Caco-2 (cell line): ENCODE measurements around the gene SLC44A5. TPM values are rescaled to one million over a fixed set of nuclear protein-coding genes. Genes with fewer than 3 reads are reported as not detected.

Experiments
- BruUV-seq: library from RNA; stranded (reverse); fragments of 400-500 nt; replicated peaks from 2 replicates; lab custom pipeline; 2021; lab: Mats Ljungman, UMichigan
- CTCF ChIA-PET: fragments of 300-600 bp; sonication (Branson Sonifier 250); formaldehyde crosslinking; loops from one replicate; lab custom pipeline; 2022; ENCODE audit warnings: antibody characterized with exemption; lab: Charles Lee
- POLR2A ChIA-PET: fragments of 300-600 bp; sonication (Branson Sonifier 250); formaldehyde crosslinking; loops from one replicate; lab custom pipeline; 2022; ENCODE audit warnings: antibody characterized with exemption; lab: Charles Lee
- DNase-seq, 2 experiments: peaks; one replicate each; pipeline versions ENCODE4 v3.0.0 to v3.0.0-alpha.2; 2020 to 2022
- H3K27me3 ChIP-seq: replicated peaks from 2 replicates; pipeline ENCODE4 v1.6.0; 2011; ENCODE audit warnings: low read length; ENCODE audit not compliant: control insufficient read depth, insufficient read depth
- H3K36me3 ChIP-seq: 2 replicates; pipeline ENCODE4 v1.5.1; 2011; ENCODE audit warnings: low read length; ENCODE audit not compliant: control insufficient read depth, insufficient read depth
- H3K4me1 ChIP-seq: fragments of 250-450 bp; sonication (Bioruptor Pico); 2 replicates; pipeline ENCODE4 v1.5.1; 2020; ENCODE audit warnings: mild to moderate bottlenecking
- H3K4me3 ChIP-seq: 2 replicates; pipeline ENCODE4 v1.5.1; 2011; ENCODE audit warnings: low read depth, mild to moderate bottlenecking, control low read depth, low read length
- H3K9me3 ChIP-seq: fragments of 250-450 bp; sonication (Bioruptor Pico); 2 replicates; pipeline ENCODE4 v1.5.1; 2020; ENCODE audit warnings: mild to moderate bottlenecking, moderate library complexity
- H3K27ac Mint-ChIP-seq: one replicate; pipeline ENCODE4 v1.8.0; 2022; ENCODE audit warnings: mixed read lengths; ENCODE audit not compliant: unreplicated experiment
- H3K27me3 Mint-ChIP-seq: one replicate; pipeline ENCODE4 v1.8.0; 2022; ENCODE audit warnings: mixed read lengths; ENCODE audit not compliant: insufficient read depth, unreplicated experiment
- H3K36me3 Mint-ChIP-seq: one replicate; pipeline ENCODE4 v1.8.0; 2022; ENCODE audit warnings: mild to moderate bottlenecking, mixed read lengths; ENCODE audit not compliant: insufficient read depth, unreplicated experiment
- H3K4me1 Mint-ChIP-seq: one replicate; pipeline ENCODE4 v1.8.0; 2022; ENCODE audit warnings: low read depth, mixed read lengths; ENCODE audit not compliant: unreplicated experiment
- H3K4me3 Mint-ChIP-seq: one replicate; pipeline ENCODE4 v1.8.0; 2022; ENCODE audit warnings: mild to moderate bottlenecking, moderate library complexity, mixed read lengths; ENCODE audit not compliant: unreplicated experiment
- H3K9me3 Mint-ChIP-seq: one replicate; pipeline ENCODE4 v1.8.0; 2022; ENCODE audit warnings: mixed read lengths; ENCODE audit not compliant: unreplicated experiment
- CTCF ChIP-seq, 2 experiments: fragments of 200-600 bp in 1 of 2; IDR thresholded peaks; 1 replicate in 1 of 2; 2 replicates in 1 of 2; pipeline versions ENCODE4 v1.5.1 to v1.8.0; 2011 to 2022; ENCODE audit warnings: antibody characterized with exemption in 1 of 2, control low read depth in 1 of 2, inconsistent platforms in 1 of 2, low read depth in 1 of 2, low read length in 1 of 2, mild to moderate bottlenecking in 1 of 2, moderate library complexity in 1 of 2; ENCODE audit not compliant: insufficient read depth in 1 of 2, severe bottlenecking in 1 of 2, unreplicated experiment in 1 of 2
- intact Hi-C: fragments of 100-400 bp; cut with micrococcal nuclease; formaldehyde crosslinking; loops from one replicate; pipeline ENCODE4 v1.10.0; 2022; ENCODE audit not compliant: unreplicated experiment
- total RNA-seq: library from RNA; stranded (reverse); gene quantifications from 2 replicates; pipeline ENCODE4 v1.2.3, GENCODE V29; 2022

The SLC44A5 gene
- total RNA-seq, 1 experiment from 2014 or later, result 13.6 TPM

DNA sequence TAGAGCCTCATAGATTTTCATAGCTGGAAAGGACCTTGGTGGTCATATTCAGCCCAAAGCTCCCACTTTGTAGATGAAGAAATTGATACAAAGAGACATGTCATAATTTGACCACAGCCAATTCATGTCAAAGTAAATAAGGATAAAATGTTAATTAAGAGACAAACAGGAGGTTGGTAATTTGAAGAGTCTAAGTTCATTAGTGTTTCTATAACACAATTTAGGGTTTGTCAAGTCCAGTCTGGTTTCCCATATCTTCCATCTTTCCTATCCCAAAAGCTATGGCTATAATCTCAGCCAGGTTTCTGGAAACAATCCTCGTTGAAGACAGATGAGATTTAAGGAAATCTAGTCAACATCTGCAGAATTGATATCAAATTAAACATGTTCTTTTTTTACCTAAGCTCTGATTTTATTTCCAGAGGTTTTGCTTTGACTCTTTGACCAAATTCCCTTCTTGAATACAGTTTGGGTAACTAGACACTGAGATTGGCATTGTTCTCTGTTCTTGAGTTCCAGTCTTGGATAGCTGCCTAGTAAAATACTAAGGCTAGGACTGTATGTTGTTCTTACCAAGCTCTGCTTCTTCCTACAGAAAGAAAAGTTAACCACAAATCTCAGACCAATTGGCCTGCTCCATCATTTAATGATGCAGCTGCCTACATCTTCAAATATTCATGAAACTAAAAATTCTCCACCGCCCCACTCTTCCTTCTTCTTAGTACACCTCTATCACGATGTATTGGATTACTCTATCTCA lies 62.0 kb downstream of the SLC44A5 start:
- Mint-ChIP-seq H3K27me3 (no peaks in the 10 kb centered on the region), H3K27ac (no peak overlapping the region), H3K4me3 (no peak overlapping the region), H3K4me1 (no peaks in the 10 kb centered on the region), H3K36me3 (no peaks in the 10 kb centered on the region), H3K9me3 (no peaks in the 10 kb centered on the region)
- Histone ChIP-seq H3K9me3 (no peaks in the 10 kb centered on the region), H3K4me1 (no peaks in the 10 kb centered on the region), H3K36me3 (no peaks in the 10 kb centered on the region), H3K27me3 (no peaks in the 10 kb centered on the region), H3K4me3 (no peak overlapping the region)
- no peak for DNase-seq
- no TSS peak for BruUV-seq
- intact Hi-C loops, result no loop called here
- no peak for TF ChIP-seq CTCF (IDR thresholded peaks at IDR 0.05; ENCODE audit: insufficient read depth in 1 of 2, low read depth in 1 of 2, low read length in 1 of 2, severe bottlenecking in 1 of 2, unreplicated experiment in 1 of 2)
- ChIA-PET POLR2A (no interaction called here), CTCF (no interaction called here)

GRCh38 chr1:75543705-75544104 lies 67.2 kb downstream of the SLC44A5 start:
- no peak overlapping the region for H3K4me3 Mint-ChIP-seq
- Histone ChIP-seq H3K9me3 (no peaks in the 10 kb centered on the region), H3K4me1 (peaks cover 23% of the 10 kb centered on the region), H3K27me3 (no peaks in the 10 kb centered on the region), H3K36me3 (no peaks in the 10 kb centered on the region), H3K4me3 (no peak overlapping the region)
- H3K9me3 Mint-ChIP-seq, result no peaks in the 10 kb centered on the region
- ChIA-PET POLR2A (no interaction called here), CTCF (no interaction called here)
- intact Hi-C loops, result no loop called here
- H3K4me1 Mint-ChIP-seq, result peaks cover 8% of the 10 kb centered on the region
- H3K36me3 Mint-ChIP-seq, result no peaks in the 10 kb centered on the region
- no peak for TF ChIP-seq CTCF (IDR thresholded peaks at IDR 0.05; ENCODE audit: insufficient read depth in 1 of 2, low read depth in 1 of 2, low read length in 1 of 2, severe bottlenecking in 1 of 2, unreplicated experiment in 1 of 2)
- no TSS peak for BruUV-seq
- no peaks in the 10 kb centered on the region for H3K27me3 Mint-ChIP-seq
- DNase-seq, result no peak
- no peak overlapping the region for H3K27ac Mint-ChIP-seq

- BruUV-seq, result no TSS peak
- no peaks in the 10 kb centered on the region for H3K9me3 ChIP-seq
- H3K4me3 Mint-ChIP-seq, result no peak overlapping the region
- peak overlapping the region; percentile 4 for H3K27ac Mint-ChIP-seq
- no peaks in the 10 kb centered on the region for H3K36me3 ChIP-seq
- peaks cover 23% of the 10 kb centered on the region for H3K4me1 ChIP-seq
- intact Hi-C loops, result no loop called here
- no peaks in the 10 kb centered on the region for H3K9me3 Mint-ChIP-seq
- H3K27me3 Mint-ChIP-seq, result no peaks in the 10 kb centered on the region
- DNase-seq, result no peak
- TF ChIP-seq CTCF (IDR thresholded peaks at IDR 0.05; ENCODE audit: insufficient read depth in 1 of 2, low read depth in 1 of 2, low read length in 1 of 2, severe bottlenecking in 1 of 2, unreplicated experiment in 1 of 2), result no peak
- ChIA-PET POLR2A (no interaction called here), CTCF (no interaction called here)
- peaks cover 8% of the 10 kb centered on the region for H3K4me1 Mint-ChIP-seq
- no peaks in the 10 kb centered on the region for H3K27me3 ChIP-seq
- H3K36me3 Mint-ChIP-seq, result no peaks in the 10 kb centered on the region
- no peak overlapping the region for H3K4me3 ChIP-seq
Measured at GRCh38 chr1:75542818-75543570, 67.9 kb downstream of the SLC44A5 start.
